Measurements from ENCODE around the gene TLN1. TPM values are rescaled to one million over a fixed set of nuclear protein-coding genes. Genes with fewer than 3 reads are reported as not detected.

The TLN1 gene
- total RNA-seq, 2 donors from 2014 or later = 117 to 123 TPM

DNA sequence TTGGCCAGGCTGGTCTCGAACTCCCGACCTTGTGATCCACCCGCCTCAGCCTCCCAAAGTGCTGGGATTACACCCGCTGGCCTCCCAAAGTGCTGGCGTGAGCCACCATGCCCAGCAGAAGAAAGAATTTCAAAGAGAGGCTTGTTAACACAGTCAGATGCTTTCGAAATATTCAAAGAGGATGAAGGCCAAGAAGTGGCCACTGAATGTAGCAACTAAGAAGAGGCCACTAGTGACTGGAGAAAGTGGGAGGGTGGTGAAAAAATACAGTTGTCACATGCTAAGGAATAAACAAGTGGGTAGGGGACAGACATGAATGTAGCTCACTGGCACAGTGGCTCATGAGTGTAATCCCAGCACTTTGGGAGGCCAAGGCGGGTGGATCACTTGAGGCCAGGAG lies 29.3 kb downstream of the TLN1 start:
- no peaks in the 10 kb centered on the region for H3K27me3 Mint-ChIP-seq (ENCODE audit: insufficient read depth)
- 92 to 95% methylated on average over 7 of the region's 7 CpGs for WGBS, 2 experiments (ENCODE audit: insufficient coverage in 1 of 2, insufficient read length in 1 of 2)
- no peaks in the 10 kb centered on the region for H3K9me3 Mint-ChIP-seq
- H3K36me3 ChIP-seq (ENCODE audit: control insufficient read depth, insufficient read depth, low read length) = peaks cover 94% of the 10 kb centered on the region
- no peak overlapping the region for H3K9ac ChIP-seq (ENCODE audit: extremely low read depth, low read length, poor library complexity, severe bottlenecking)
- H3K4me3 Mint-ChIP-seq = no peak overlapping the region
- H3K4me1 ChIP-seq (ENCODE audit: control insufficient read depth, insufficient read depth, low read length) = no peaks in the 10 kb centered on the region
- no peaks in the 10 kb centered on the region for H3K27me3 ChIP-seq (ENCODE audit: control insufficient read depth, insufficient read depth, low read length, poor library complexity, severe bottlenecking)
- TF ChIP-seq, protein P1, sequence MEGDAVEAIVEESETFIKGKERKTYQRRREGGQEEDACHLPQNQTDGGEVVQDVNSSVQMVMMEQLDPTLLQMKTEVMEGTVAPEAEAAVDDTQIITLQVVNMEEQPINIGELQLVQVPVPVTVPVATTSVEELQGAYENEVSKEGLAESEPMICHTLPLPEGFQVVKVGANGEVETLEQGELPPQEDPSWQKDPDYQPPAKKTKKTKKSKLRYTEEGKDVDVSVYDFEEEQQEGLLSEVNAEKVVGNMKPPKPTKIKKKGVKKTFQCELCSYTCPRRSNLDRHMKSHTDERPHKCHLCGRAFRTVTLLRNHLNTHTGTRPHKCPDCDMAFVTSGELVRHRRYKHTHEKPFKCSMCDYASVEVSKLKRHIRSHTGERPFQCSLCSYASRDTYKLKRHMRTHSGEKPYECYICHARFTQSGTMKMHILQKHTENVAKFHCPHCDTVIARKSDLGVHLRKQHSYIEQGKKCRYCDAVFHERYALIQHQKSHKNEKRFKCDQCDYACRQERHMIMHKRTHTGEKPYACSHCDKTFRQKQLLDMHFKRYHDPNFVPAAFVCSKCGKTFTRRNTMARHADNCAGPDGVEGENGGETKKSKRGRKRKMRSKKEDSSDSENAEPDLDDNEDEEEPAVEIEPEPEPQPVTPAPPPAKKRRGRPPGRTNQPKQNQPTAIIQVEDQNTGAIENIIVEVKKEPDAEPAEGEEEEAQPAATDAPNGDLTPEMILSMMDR (conservative IDR thresholded peaks at IDR 0.05) = no peak
- DNase-seq = no peak
- no peaks in the 10 kb centered on the region for H3K9me3 ChIP-seq (ENCODE audit: control insufficient read depth, low read length)
- H3K4me1 Mint-ChIP-seq = no peaks in the 10 kb centered on the region
- peaks cover 51% of the 10 kb centered on the region for H3K36me3 Mint-ChIP-seq (ENCODE audit: low read depth)
- H3K27ac Mint-ChIP-seq = no peak overlapping the region
- H3K4me3 ChIP-seq (ENCODE audit: low read length) = no peak overlapping the region
- H3K27ac ChIP-seq (ENCODE audit: low read depth, low read length) = no peak overlapping the region

DNA sequence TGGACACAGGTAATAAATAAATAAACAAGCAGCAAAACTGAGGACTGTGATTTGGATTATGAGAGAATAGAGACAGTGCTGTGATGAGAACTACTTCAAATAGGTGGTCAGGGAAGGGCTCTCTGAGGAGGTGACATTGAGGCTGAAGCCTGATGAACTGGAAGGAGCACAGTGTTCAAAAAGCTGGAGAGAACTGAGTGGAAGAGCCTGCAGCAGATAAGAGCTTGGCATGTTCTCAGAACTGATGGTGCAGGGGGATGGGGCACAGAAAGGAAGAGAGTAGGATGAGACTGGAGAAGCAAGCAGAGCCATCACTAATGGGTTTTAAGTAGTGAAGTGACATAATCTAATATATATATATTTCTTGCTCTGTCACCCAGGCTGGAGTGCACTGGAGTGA lies 31.1 kb downstream of the TLN1 start:
- DNase-seq = no peak
- no peak overlapping the region for H3K27ac Mint-ChIP-seq
- no peaks in the 10 kb centered on the region for H3K27me3 Mint-ChIP-seq (ENCODE audit: insufficient read depth)
- Histone ChIP-seq H3K27me3 (ENCODE audit: control insufficient read depth, insufficient read depth, low read length, poor library complexity, severe bottlenecking) (no peaks in the 10 kb centered on the region), H3K9me3 (ENCODE audit: control insufficient read depth, low read length) (no peaks in the 10 kb centered on the region), H3K4me1 (ENCODE audit: control insufficient read depth, insufficient read depth, low read length) (no peaks in the 10 kb centered on the region), H3K36me3 (ENCODE audit: control insufficient read depth, insufficient read depth, low read length) (peaks cover 95% of the 10 kb centered on the region), H3K27ac (ENCODE audit: low read depth, low read length) (no peak overlapping the region), H3K4me3 (ENCODE audit: low read length) (no peak overlapping the region), H3K9ac (ENCODE audit: extremely low read depth, low read length, poor library complexity, severe bottlenecking) (no peak overlapping the region)
- no peak overlapping the region for H3K4me3 Mint-ChIP-seq
- TF ChIP-seq, protein P1 (conservative IDR thresholded peaks at IDR 0.05) = no peak
- H3K9me3 Mint-ChIP-seq = no peaks in the 10 kb centered on the region
- peaks cover 53% of the 10 kb centered on the region for H3K36me3 Mint-ChIP-seq (ENCODE audit: low read depth)
- H3K4me1 Mint-ChIP-seq = peaks cover 2% of the 10 kb centered on the region

DNA sequence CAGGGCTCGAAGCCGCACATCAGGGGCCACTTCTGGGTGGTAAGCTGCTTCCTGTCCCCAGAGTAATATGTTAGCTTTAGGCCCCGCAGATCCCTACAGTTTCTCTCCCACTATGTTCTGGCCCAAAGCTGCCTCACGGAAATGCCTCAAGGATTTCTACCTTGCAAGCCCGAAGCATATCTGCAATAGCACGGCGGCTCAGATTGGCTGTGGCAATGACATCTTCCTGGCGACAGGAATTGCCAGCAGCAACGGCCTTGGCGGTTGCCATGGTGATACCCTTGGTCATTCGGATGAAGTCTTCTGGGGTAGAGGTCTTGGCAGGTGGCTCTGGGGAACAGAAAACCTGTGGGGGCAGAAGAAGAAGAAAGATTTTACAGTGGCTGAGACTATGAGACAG lies 32.0 kb downstream of the TLN1 start:
- H3K4me3 ChIP-seq (ENCODE audit: low read length) = no peak overlapping the region
- H3K4me1 ChIP-seq (ENCODE audit: control insufficient read depth, insufficient read depth, low read length) = no peaks in the 10 kb centered on the region
- DNase-seq = no peak
- no peaks in the 10 kb centered on the region for H3K27me3 ChIP-seq (ENCODE audit: control insufficient read depth, insufficient read depth, low read length, poor library complexity, severe bottlenecking)
- Mint-ChIP-seq H3K9me3 (no peaks in the 10 kb centered on the region), H3K4me3 (no peak overlapping the region), H3K27me3 (ENCODE audit: insufficient read depth) (no peaks in the 10 kb centered on the region), H3K36me3 (ENCODE audit: low read depth) (peaks cover 50% of the 10 kb centered on the region), H3K27ac (no peak overlapping the region), H3K4me1 (peaks cover 2% of the 10 kb centered on the region)
- WGBS, 2 experiments (ENCODE audit: insufficient coverage in 1 of 2, insufficient read length in 1 of 2) = 92 to 95% methylated on average over 11 of the region's 11 CpGs
- TF ChIP-seq, protein P1 (conservative IDR thresholded peaks at IDR 0.05) = no peak
- H3K27ac ChIP-seq (ENCODE audit: low read depth, low read length) = no peak overlapping the region
- no peaks in the 10 kb centered on the region for H3K9me3 ChIP-seq (ENCODE audit: control insufficient read depth, low read length)
- H3K9ac ChIP-seq (ENCODE audit: extremely low read depth, low read length, poor library complexity, severe bottlenecking) = no peak overlapping the region
- peaks cover 91% of the 10 kb centered on the region for H3K36me3 ChIP-seq (ENCODE audit: control insufficient read depth, insufficient read depth, low read length)
